ENCODE results near the gene RPL27. TPM values are rescaled to one million over a fixed set of nuclear protein-coding genes. Genes with fewer than 3 reads are reported as not detected.

The RPL27 gene
- total and polyA plus RNA-seq, 2 of the 13 experiments (the other 11 are each of a cell fraction or from before 2014, with no cell fraction given) = 1,585 to 5,840 TPM

- TF ChIP-seq CENPX (CRISPR knock-in tag; IDR thresholded peaks at IDR 0.05) (no peak), SNAPC5 (CRISPR knock-in tag; IDR thresholded peaks at IDR 0.05; ENCODE audit: borderline replicate concordance) (no peak), ZNF451 (CRISPR knock-in tag; IDR thresholded peaks at IDR 0.05) (no peak), TBP (CRISPR knock-in tag; IDR thresholded peaks at IDR 0.05) (no peak), MEIS1 (CRISPR knock-in tag; IDR thresholded peaks at IDR 0.05; ENCODE audit: borderline replicate concordance) (no peak), ZNF232 (CRISPR knock-in tag; IDR thresholded peaks at IDR 0.05; ENCODE audit: borderline replicate concordance) (no peak), ZNF574 (CRISPR knock-in tag; IDR thresholded peaks at IDR 0.05) (no peak), ZFY (CRISPR knock-in tag; IDR thresholded peaks at IDR 0.05) (no peak), STAT6 (CRISPR knock-in tag; IDR thresholded peaks at IDR 0.05; ENCODE audit: borderline replicate concordance) (no peak), PATZ1 (CRISPR knock-in tag; IDR thresholded peaks at IDR 0.05) (no peak), PAF1 (CRISPR knock-in tag; IDR thresholded peaks at IDR 0.05) (0 out of 2 replicates have a peak, but pooled peaks have one; percentile 57), CREB1 (IDR thresholded peaks at IDR 0.05) (no peak), CREB1 (CRISPR knock-in tag; IDR thresholded peaks at IDR 0.05) (no peak), POLR2AphosphoS5 (IDR thresholded peaks at IDR 0.05; ENCODE audit: low read depth, low read length) (peak; percentile 43; the same call in 1 of the 2 replicates), NR2F1 (CRISPR knock-in tag; IDR thresholded peaks at IDR 0.05) (no peak)
These were observed 5.4 kb downstream of the RPL27 start (continued) for GRCh38 chr17:43003542-43004172.

All from HepG2 (cell line).